WTC11 (cell line): ENCODE results near the gene NKX2-3.

Experiments used
- CTCF ChIP-seq: fragments of 200-600 bp; IDR thresholded peaks from 2 replicates; pipeline ENCODE4 v1.8.0; 2022; ENCODE audit warnings: antibody characterized with exemption
- ELF4 ChIP-seq: sonication (generic); formaldehyde crosslinking; IDR thresholded peaks from 2 replicates; pipeline ENCODE4 v1.8.1; 2022; ENCODE audit warnings: low read depth, mild to moderate bottlenecking, moderate library complexity, missing genetic modification reagents
- JUN ChIP-seq: sonication (generic); formaldehyde crosslinking; IDR thresholded peaks from 2 replicates; pipeline ENCODE4 v1.8.0; 2023; ENCODE audit warnings: mild to moderate bottlenecking, missing genetic modification reagents
- NFE2L1 ChIP-seq: sonication (generic); formaldehyde crosslinking; IDR thresholded peaks from 2 replicates; pipeline ENCODE4 v1.8.1; 2023; ENCODE audit warnings: missing genetic modification reagents
- NFYB ChIP-seq: sonication (generic); formaldehyde crosslinking; conservative IDR thresholded peaks from 2 replicates; pipeline ENCODE4 v1.8.0; 2022; ENCODE audit warnings: low read depth, missing genetic modification reagents
- NR1H2 ChIP-seq: sonication (generic); formaldehyde crosslinking; IDR thresholded peaks from 2 replicates; pipeline ENCODE4 v1.9.0; 2021; ENCODE audit warnings: mild to moderate bottlenecking, moderate library complexity, missing genetic modification reagents
- PREB ChIP-seq: sonication (generic); formaldehyde crosslinking; IDR thresholded peaks from 2 replicates; pipeline ENCODE4 v1.8.1; 2022; ENCODE audit warnings: mild to moderate bottlenecking, missing genetic modification reagents, moderate library complexity, borderline replicate concordance
- TCF7 ChIP-seq: sonication (generic); formaldehyde crosslinking; IDR thresholded peaks from 2 replicates; pipeline ENCODE4 v1.8.0; 2022; ENCODE audit warnings: mild to moderate bottlenecking, low read depth, missing genetic modification reagents, moderate library complexity
- TF ChIP-seq, protein P1 (sequence below): sonication (generic); formaldehyde crosslinking; IDR thresholded peaks from 2 replicates; pipeline ENCODE4 v1.8.0; 2022; ENCODE audit warnings: mild to moderate bottlenecking, missing genetic modification reagents
- TF ChIP-seq, protein P2 (sequence below): sonication (generic); formaldehyde crosslinking; IDR thresholded peaks from 2 replicates; pipeline ENCODE4 v1.8.1; 2023; ENCODE audit warnings: mild to moderate bottlenecking, missing genetic modification reagents
- TF ChIP-seq, protein P3 (sequence below): sonication (generic); formaldehyde crosslinking; IDR thresholded peaks from 2 replicates; pipeline ENCODE4 v1.8.1; 2023; ENCODE audit warnings: mild to moderate bottlenecking, moderate library complexity, missing genetic modification reagents

- no peak for TF ChIP-seq NFYB (CRISPR knock-in tag)
- TF ChIP-seq ELF4 (CRISPR knock-in tag): no peak
- TF ChIP-seq CTCF: no peak
- TF ChIP-seq JUN (CRISPR knock-in tag): no peak
- no peak for TF ChIP-seq PREB (CRISPR knock-in tag)
- TF ChIP-seq, protein P1, sequence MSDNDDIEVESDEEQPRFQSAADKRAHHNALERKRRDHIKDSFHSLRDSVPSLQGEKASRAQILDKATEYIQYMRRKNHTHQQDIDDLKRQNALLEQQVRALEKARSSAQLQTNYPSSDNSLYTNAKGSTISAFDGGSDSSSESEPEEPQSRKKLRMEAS: no peak
- TF ChIP-seq NR1H2 (CRISPR knock-in tag): no peak
- TF ChIP-seq TCF7 (CRISPR knock-in tag): no peak
- TF ChIP-seq, protein P2, sequence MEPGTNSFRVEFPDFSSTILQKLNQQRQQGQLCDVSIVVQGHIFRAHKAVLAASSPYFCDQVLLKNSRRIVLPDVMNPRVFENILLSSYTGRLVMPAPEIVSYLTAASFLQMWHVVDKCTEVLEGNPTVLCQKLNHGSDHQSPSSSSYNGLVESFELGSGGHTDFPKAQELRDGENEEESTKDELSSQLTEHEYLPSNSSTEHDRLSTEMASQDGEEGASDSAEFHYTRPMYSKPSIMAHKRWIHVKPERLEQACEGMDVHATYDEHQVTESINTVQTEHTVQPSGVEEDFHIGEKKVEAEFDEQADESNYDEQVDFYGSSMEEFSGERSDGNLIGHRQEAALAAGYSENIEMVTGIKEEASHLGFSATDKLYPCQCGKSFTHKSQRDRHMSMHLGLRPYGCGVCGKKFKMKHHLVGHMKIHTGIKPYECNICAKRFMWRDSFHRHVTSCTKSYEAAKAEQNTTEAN (CRISPR knock-in tag): no peak
- TF ChIP-seq, protein P3, sequence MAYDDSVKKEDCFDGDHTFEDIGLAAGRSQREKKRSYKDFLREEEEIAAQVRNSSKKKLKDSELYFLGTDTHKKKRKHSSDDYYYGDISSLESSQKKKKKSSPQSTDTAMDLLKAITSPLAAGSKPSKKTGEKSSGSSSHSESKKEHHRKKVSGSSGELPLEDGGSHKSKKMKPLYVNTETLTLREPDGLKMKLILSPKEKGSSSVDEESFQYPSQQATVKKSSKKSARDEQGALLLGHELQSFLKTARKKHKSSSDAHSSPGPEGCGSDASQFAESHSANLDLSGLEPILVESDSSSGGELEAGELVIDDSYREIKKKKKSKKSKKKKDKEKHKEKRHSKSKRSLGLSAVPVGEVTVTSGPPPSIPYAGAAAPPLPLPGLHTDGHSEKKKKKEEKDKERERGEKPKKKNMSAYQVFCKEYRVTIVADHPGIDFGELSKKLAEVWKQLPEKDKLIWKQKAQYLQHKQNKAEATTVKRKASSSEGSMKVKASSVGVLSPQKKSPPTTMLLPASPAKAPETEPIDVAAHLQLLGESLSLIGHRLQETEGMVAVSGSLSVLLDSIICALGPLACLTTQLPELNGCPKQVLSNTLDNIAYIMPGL (CRISPR knock-in tag): no peak
- TF ChIP-seq NFE2L1 (CRISPR knock-in tag): no peak
Measured at GRCh38 chr10:99555371-99555770, 22.6 kb downstream of the NKX2-3 start.
